Gastrocnemius medialis (tissue), 4 donors: ENCODE results near the gene FOXK1. TPM values are rescaled to one million over a fixed set of nuclear protein-coding genes. Genes with fewer than 3 reads are reported as not detected.

Experiments
- ATAC-seq, 2 donors: fragments of 150-250 bp; one replicate each; pipeline ENCODE4 v1.9.1; 2016
- DNase-seq, 2 donors: peaks; one replicate each; pipeline ENCODE4 v3.0.0-alpha.2; 2019
- H3K27ac ChIP-seq, 4 donors: fragments of 200-600 bp; sonication (generic); 1 replicate in 1 of 4; 2 replicates in 3 of 4; pipeline ENCODE4 v1.5.1; 2016 to 2018; ENCODE audit warnings: mild to moderate bottlenecking in 2 of 4, moderate library complexity in 1 of 4
- H3K27me3 ChIP-seq, 3 donors: fragments of 200-600 bp; sonication (generic) in 2 of 3; 1 replicate in 1 of 3; 2 replicates in 2 of 3; pipeline versions ENCODE4 v1.5.1 to v1.6.0; 2016 to 2019; ENCODE audit warnings: mild to moderate bottlenecking in 1 of 3, moderate library complexity in 1 of 3
- H3K36me3 ChIP-seq, 2 donors: fragments of 200-600 bp; sonication (generic) in 1 of 2; one replicate each; pipeline ENCODE4 v1.5.1; 2017 to 2018
- H3K4me1 ChIP-seq, 2 donors: fragments of 200-600 bp; sonication (generic) in 1 of 2; one replicate each; pipeline ENCODE4 v1.5.1; 2016 to 2017; ENCODE audit warnings: mild to moderate bottlenecking in 2 of 2
- H3K4me3 ChIP-seq, 4 donors: fragments of 200-600 bp; sonication (generic) in 3 of 4; 1 replicate in 1 of 4; 2 replicates in 3 of 4; pipeline ENCODE4 v1.5.1; 2016 to 2019; ENCODE audit warnings: mild to moderate bottlenecking in 2 of 4
- H3K9me3 ChIP-seq, 3 donors: fragments of 200-600 bp; sonication (generic) in 2 of 3; 1 replicate in 1 of 3; 2 replicates in 2 of 3; pipeline ENCODE4 v1.5.1; 2016 to 2019
- CTCF ChIP-seq, 5 experiments: fragments of 450-650 bp in 3 of 5; fragments of 200-600 bp in 2 of 5; sonication (generic) in 2 of 5; IDR thresholded peaks in 4 of 5; conservative IDR thresholded peaks in 1 of 5; 1 replicate in 4 of 5; 2 replicates in 1 of 5; pipeline ENCODE4 v1.5.1; 2016 to 2019; ENCODE audit warnings: antibody characterized with exemption in 5 of 5, mild to moderate bottlenecking in 3 of 5, moderate library complexity in 3 of 5
- POLR2A ChIP-seq, 2 donors: fragments of 450-650 bp; IDR thresholded peaks; one replicate each; pipeline ENCODE4 v1.6.1; 2017; ENCODE audit warnings: antibody characterized with exemption in 2 of 2, mild to moderate bottlenecking in 2 of 2, moderate library complexity in 2 of 2
- in situ Hi-C, 4 donors: fragments of 200-750 bp; cut with MboI; loops; one replicate each; pipeline versions ENCODE4 v1.15.0 to v1.8.0; 2017; ENCODE audit warnings: low sequenced_read_pairs in 4 of 4
- intact Hi-C: fragments of 100-400 bp; cut with DNase I; formaldehyde crosslinking; loops from one replicate; pipeline ENCODE4 v1.15.1; 2023; ENCODE audit warnings: low total_unique reads
- total RNA-seq, 4 donors: library from RNA; depleted of rRNA; stranded (reverse); fragments of >200 nt; gene quantifications; one replicate each; pipeline versions ENCODE4 v1.1.0 to v1.2.3, GENCODE V29; 2016

Gene FOXK1
- total RNA-seq, 4 donors from 2014 or later, result 9.8 to 43.6 (median 18.8) TPM

- Histone ChIP-seq H3K27me3 (no peaks in the 10 kb centered on the region), H3K9me3 (no peaks in the 10 kb centered on the region), H3K4me1 (peaks cover 31 to 43% of the 10 kb centered on the region in 2 donors), H3K36me3 (no peaks in the 10 kb centered on the region), H3K27ac (no peak overlapping the region), H3K4me3 (no peak overlapping the region)
- no peak for TF ChIP-seq CTCF (IDR thresholded peaks at IDR 0.05 in 4 of 5, conservative IDR thresholded peaks at IDR 0.05 in 1 of 5)
- no peak for TF ChIP-seq POLR2A (IDR thresholded peaks at IDR 0.05)
- intact Hi-C loops (no loop called here), in situ Hi-C loops (no loop called here)
- ATAC-seq, result no peak
- DNase-seq, result no peak
Observed at GRCh38 chr7:4730971-4731370, 48.9 kb downstream of the FOXK1 start.

- Histone ChIP-seq H3K27me3 (no peaks in the 10 kb centered on the region), H3K36me3 (no peaks in the 10 kb centered on the region), H3K4me1 (peaks cover 25 to 43% of the 10 kb centered on the region in 2 donors), H3K9me3 (no peaks in the 10 kb centered on the region), H3K27ac (no peak overlapping the region), H3K4me3 (no peak overlapping the region)
- TF ChIP-seq CTCF (IDR thresholded peaks at IDR 0.05 in 4 of 5, conservative IDR thresholded peaks at IDR 0.05 in 1 of 5), result no peak
- no peak for TF ChIP-seq POLR2A (IDR thresholded peaks at IDR 0.05)
- in situ Hi-C loops, result no loop called here
- ATAC-seq (no peak), DNase-seq (no peak)
- intact Hi-C loops, result no loop called here
Observed at GRCh38 chr7:4731803-4732202, 49.7 kb downstream of the FOXK1 start.

GRCh38 chr7:4733936-4734528 is 51.9 kb downstream of the FOXK1 start:
- peaks cover 37 to 48% of the 10 kb centered on the region in 2 donors for H3K4me1 ChIP-seq
- no peaks in the 10 kb centered on the region for H3K27me3 ChIP-seq
- no peak for ATAC-seq
- H3K9me3 ChIP-seq, result no peaks in the 10 kb centered on the region
- H3K27ac ChIP-seq, result peak overlapping the region; percentile 85 to 89 (median 86)
- no peak for DNase-seq
- in situ Hi-C loops (no loop called here), intact Hi-C loops (no loop called here)
- TF ChIP-seq CTCF (IDR thresholded peaks at IDR 0.05 in 4 of 5, conservative IDR thresholded peaks at IDR 0.05 in 1 of 5) (no peak), POLR2A (IDR thresholded peaks at IDR 0.05) (no peak)
- H3K36me3 ChIP-seq, result no peaks in the 10 kb centered on the region
- H3K4me3 ChIP-seq, result peak overlapping the region in 1 of 4 donors; percentile 31

- Histone ChIP-seq H3K4me1 (peaks cover 44 to 55% of the 10 kb centered on the region in 2 donors), H3K36me3 (no peaks in the 10 kb centered on the region), H3K9me3 (no peaks in the 10 kb centered on the region), H3K27ac (peak overlapping the region; percentile 85 to 89 (median 86)), H3K27me3 (no peaks in the 10 kb centered on the region), H3K4me3 (peak overlapping the region; percentile 18 to 31 (median 20))
- peak; percentile 73 to 84 for ATAC-seq
- in situ Hi-C loops, result no loop called here
- intact Hi-C loops, result loop anchor here (1.0 to 5.0 kb wide), 2 partner anchors 19 to 1972 kb away; no protein-coding TSS in a partner anchor
- peak; percentile 88 for DNase-seq
- TF ChIP-seq CTCF (IDR thresholded peaks at IDR 0.05 in 4 of 5, conservative IDR thresholded peaks at IDR 0.05 in 1 of 5), result no peak
- TF ChIP-seq POLR2A (IDR thresholded peaks at IDR 0.05), result peak; percentile 31 to 65
Observed at GRCh38 chr7:4734587-4735345, 52.7 kb downstream of the FOXK1 start.
